Gastrocnemius medialis (tissue), 4 donors: ENCODE data around the gene FARS2.

Experiments
- POLR2A ChIP-seq, 2 donors: fragments of 450-650 bp; IDR thresholded peaks; one replicate each; pipeline ENCODE4 v1.6.1; 2017; ENCODE audit warnings: antibody characterized with exemption in 2 of 2, mild to moderate bottlenecking in 2 of 2, moderate library complexity in 2 of 2
- TF ChIP-seq, protein P1 (sequence below), 5 experiments: fragments of 450-650 bp in 3 of 5; fragments of 200-600 bp in 2 of 5; sonication (generic) in 2 of 5; IDR thresholded peaks in 4 of 5; conservative IDR thresholded peaks in 1 of 5; 1 replicate in 4 of 5; 2 replicates in 1 of 5; pipeline ENCODE4 v1.5.1; 2016 to 2019; ENCODE audit warnings: antibody characterized with exemption in 5 of 5, mild to moderate bottlenecking in 3 of 5, moderate library complexity in 3 of 5

- TF ChIP-seq, protein P1, sequence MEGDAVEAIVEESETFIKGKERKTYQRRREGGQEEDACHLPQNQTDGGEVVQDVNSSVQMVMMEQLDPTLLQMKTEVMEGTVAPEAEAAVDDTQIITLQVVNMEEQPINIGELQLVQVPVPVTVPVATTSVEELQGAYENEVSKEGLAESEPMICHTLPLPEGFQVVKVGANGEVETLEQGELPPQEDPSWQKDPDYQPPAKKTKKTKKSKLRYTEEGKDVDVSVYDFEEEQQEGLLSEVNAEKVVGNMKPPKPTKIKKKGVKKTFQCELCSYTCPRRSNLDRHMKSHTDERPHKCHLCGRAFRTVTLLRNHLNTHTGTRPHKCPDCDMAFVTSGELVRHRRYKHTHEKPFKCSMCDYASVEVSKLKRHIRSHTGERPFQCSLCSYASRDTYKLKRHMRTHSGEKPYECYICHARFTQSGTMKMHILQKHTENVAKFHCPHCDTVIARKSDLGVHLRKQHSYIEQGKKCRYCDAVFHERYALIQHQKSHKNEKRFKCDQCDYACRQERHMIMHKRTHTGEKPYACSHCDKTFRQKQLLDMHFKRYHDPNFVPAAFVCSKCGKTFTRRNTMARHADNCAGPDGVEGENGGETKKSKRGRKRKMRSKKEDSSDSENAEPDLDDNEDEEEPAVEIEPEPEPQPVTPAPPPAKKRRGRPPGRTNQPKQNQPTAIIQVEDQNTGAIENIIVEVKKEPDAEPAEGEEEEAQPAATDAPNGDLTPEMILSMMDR (IDR thresholded peaks at IDR 0.05 in 4 of 5, conservative IDR thresholded peaks at IDR 0.05 in 1 of 5) = no peak
- no peak for TF ChIP-seq POLR2A (IDR thresholded peaks at IDR 0.05)
Measured at GRCh38 chr6:5514353-5514752, 253.0 kb downstream of the FARS2 start.
